A549 (cell line): ENCODE results near the gene WDFY2. TPM values are rescaled to one million over a fixed set of nuclear protein-coding genes. Genes with fewer than 3 reads are reported as not detected.

Experiments used
- BHLHE40 ChIP-seq: IDR thresholded peaks from 2 replicates; pipeline ENCODE4 v1.6.1; 2012; ENCODE audit warnings: low read depth, low read length, inconsistent platforms
- CBX8 ChIP-seq: fragments of 200-600 bp; sonication (generic); IDR thresholded peaks from 2 replicates; pipeline ENCODE4 v1.6.1; 2016
- CHD2 ChIP-seq: fragments of 150-350 bp; IDR thresholded peaks from 2 replicates; pipeline ENCODE4 v1.6.1; 2014; ENCODE audit warnings: low read length; ENCODE audit not compliant: partially characterized antibody
- EP300 ChIP-seq, 2 experiments: fragments of >200 bp; sonication (Bioruptor Twin); formaldehyde crosslinking; IDR thresholded peaks; 2 replicates in 1 of 2; 3 replicates in 1 of 2; pipeline ENCODE4 v1.6.1; 2016 to 2017
- FOSL2 ChIP-seq, 2 experiments: fragments of 450-650 bp in 1 of 2; fragments of >200 bp in 1 of 2; sonication (Bioruptor Twin) in 1 of 2; formaldehyde crosslinking; IDR thresholded peaks; 2 replicates each; pipeline versions ENCODE4 v1.5.0 to v1.6.1; 2016 to 2020; ENCODE audit warnings: mild to moderate bottlenecking in 1 of 2, moderate library complexity in 1 of 2
- GATA3 ChIP-seq: IDR thresholded peaks from 2 replicates; pipeline ENCODE4 v1.6.1; 2012; ENCODE audit warnings: borderline replicate concordance
- JUN ChIP-seq, 2 experiments: fragments of >200 bp; sonication (Bioruptor Twin); formaldehyde crosslinking; IDR thresholded peaks; 2 replicates in 1 of 2; 3 replicates in 1 of 2; pipeline ENCODE4 v1.6.1; 2016 to 2017
- KDM1A ChIP-seq: fragments of 200-600 bp; sonication (generic); IDR thresholded peaks from 2 replicates; pipeline ENCODE4 v1.6.1; 2016; ENCODE audit warnings: low read depth, mild to moderate bottlenecking
- KDM5A ChIP-seq: fragments of 200-600 bp; sonication (generic); IDR thresholded peaks from 2 replicates; pipeline ENCODE4 v1.6.1; 2016; ENCODE audit warnings: antibody characterized with exemption, mild to moderate bottlenecking
- MAFK ChIP-seq: fragments of 450-650 bp; IDR thresholded peaks from 2 replicates; pipeline ENCODE4 v1.6.1; 2014; ENCODE audit not compliant: partially characterized antibody
- NPAS2 ChIP-seq: fragments of 250-450 bp; sonication (Bioruptor Pico); IDR thresholded peaks from 2 replicates; pipeline ENCODE4 v1.8.0; 2022; ENCODE audit warnings: mild to moderate bottlenecking, moderate library complexity, borderline replicate concordance
- PHF8 ChIP-seq: fragments of 200-600 bp; sonication (generic); IDR thresholded peaks from 2 replicates; pipeline ENCODE4 v1.6.1; 2016; ENCODE audit warnings: low read depth, mild to moderate bottlenecking, antibody characterized with exemption, moderate library complexity, borderline replicate concordance
- POLR2A ChIP-seq: IDR thresholded peaks from 2 replicates; pipeline ENCODE4 v1.6.1; 2012; ENCODE audit warnings: mild to moderate bottlenecking, low read length
- POLR2AphosphoS2 ChIP-seq: conservative IDR thresholded peaks from 2 replicates; pipeline ENCODE4 v1.6.1; 2012; ENCODE audit warnings: low read length, improper control_type of control experiment, inconsistent platforms
- RAD21 ChIP-seq, 2 experiments: fragments of >200 bp in 1 of 2; sonication (Bioruptor Twin) in 1 of 2; formaldehyde crosslinking in 1 of 2; IDR thresholded peaks in 1 of 2; conservative IDR thresholded peaks in 1 of 2; 2 replicates in 1 of 2; 3 replicates in 1 of 2; pipeline ENCODE4 v1.6.1; 2012 to 2018; ENCODE audit warnings: inconsistent platforms in 1 of 2
- SREBF2 ChIP-seq: fragments of 450-650 bp; IDR thresholded peaks from 2 replicates; pipeline ENCODE4 v1.6.1; 2014; ENCODE audit warnings: mild to moderate bottlenecking, moderate library complexity
- TFCP2L1 ChIP-seq: fragments of 250-450 bp; sonication (Bioruptor Pico); IDR thresholded peaks from 2 replicates; pipeline ENCODE4 v1.5.0; 2021; ENCODE audit warnings: mild to moderate bottlenecking
- polyA plus RNA-seq, 4 experiments: library from polyadenylated mRNA; depleted of rRNA in 3 of 4; stranded (reverse); fragments of >200 nt; fragmentation: RNase III in 1 of 4; extraction: RNeasy Plus Mini Kit Qiagen cat#74134 plus additional on column Dnase treatment in 1 of 4; gene quantifications; 2 replicates in 3 of 4; 3 replicates in 1 of 4; pipeline ENCODE4 v1.2.3, GENCODE V29; 2011 to 2017
- TF ChIP-seq, protein P1 (sequence below): fragments of 200-600 bp; sonication (generic); IDR thresholded peaks from 2 replicates; pipeline ENCODE4 v1.6.1; 2016; ENCODE audit warnings: antibody characterized with exemption, mild to moderate bottlenecking, moderate library complexity
- TF ChIP-seq, protein P2 (sequence below): fragments of >200 bp; sonication (Bioruptor Twin); formaldehyde crosslinking; IDR thresholded peaks from 3 replicates; pipeline ENCODE4 v1.6.1; 2016
- TF ChIP-seq, protein P3 (sequence below): fragments of 150-350 bp; IDR thresholded peaks from 2 replicates; pipeline ENCODE4 v1.6.1; 2014; ENCODE audit warnings: low read depth, mild to moderate bottlenecking, low read length
- TF ChIP-seq, protein P4 (sequence below): IDR thresholded peaks from 2 replicates; pipeline ENCODE4 v1.6.1; 2012; ENCODE audit warnings: low read depth, borderline replicate concordance
- TF ChIP-seq, protein P5 (sequence below): fragments of 450-650 bp; IDR thresholded peaks from 2 replicates; pipeline ENCODE4 v1.6.1; 2014; ENCODE audit warnings: antibody characterized with exemption
- TF ChIP-seq, protein P6 (sequence below): IDR thresholded peaks from 2 replicates; pipeline ENCODE4 v1.6.1; 2012

WDFY2 gene
- polyA plus RNA-seq, 2 of the 4 experiments (the other 2 are of a cell fraction) = 5.2 to 8.5 TPM

DNA sequence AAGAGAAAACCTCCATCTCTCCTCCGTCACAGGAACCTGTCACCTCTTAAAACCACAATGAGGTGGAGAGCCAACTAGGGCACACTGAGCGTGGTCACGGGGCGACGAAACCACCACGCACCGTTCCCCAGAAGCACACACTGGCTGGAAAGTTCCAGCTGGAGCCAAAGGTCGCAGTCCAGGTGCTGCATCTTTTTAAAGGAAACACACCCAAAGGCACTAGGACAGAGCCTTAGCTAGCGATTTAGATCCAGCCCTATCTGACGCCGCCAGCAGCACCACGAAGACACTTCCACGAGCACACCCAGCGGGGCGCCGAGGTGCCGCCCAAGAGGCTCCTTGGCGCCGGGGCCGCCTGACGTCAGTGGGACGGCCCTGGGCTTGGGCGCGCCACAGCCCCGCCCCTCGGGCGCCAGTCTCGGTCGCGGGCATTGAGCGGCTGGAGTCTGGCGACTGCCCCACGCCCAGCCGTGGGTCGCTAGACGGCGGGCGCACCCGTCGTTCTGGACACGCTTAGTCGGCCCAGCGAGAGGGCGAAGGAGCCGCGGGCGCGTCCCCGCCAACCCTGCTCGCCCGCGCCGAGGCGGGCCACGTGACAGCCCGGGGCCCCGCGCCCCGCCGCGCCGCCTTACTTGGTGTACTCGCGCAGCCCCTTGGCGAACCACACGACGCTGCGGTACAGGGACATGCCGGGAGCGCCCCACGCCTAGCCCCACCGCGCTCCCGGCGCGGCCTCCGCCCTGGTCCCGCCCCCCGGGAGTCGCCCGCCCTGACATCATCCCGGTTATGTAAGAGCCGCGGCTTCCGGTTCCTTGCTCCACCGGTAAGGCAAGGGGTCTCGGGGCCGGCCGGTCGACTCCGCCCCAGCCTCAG lies 219.4 kb downstream of the WDFY2 start, which contains the start of gene DHRS12 (continued):
- TF ChIP-seq, protein P1, sequence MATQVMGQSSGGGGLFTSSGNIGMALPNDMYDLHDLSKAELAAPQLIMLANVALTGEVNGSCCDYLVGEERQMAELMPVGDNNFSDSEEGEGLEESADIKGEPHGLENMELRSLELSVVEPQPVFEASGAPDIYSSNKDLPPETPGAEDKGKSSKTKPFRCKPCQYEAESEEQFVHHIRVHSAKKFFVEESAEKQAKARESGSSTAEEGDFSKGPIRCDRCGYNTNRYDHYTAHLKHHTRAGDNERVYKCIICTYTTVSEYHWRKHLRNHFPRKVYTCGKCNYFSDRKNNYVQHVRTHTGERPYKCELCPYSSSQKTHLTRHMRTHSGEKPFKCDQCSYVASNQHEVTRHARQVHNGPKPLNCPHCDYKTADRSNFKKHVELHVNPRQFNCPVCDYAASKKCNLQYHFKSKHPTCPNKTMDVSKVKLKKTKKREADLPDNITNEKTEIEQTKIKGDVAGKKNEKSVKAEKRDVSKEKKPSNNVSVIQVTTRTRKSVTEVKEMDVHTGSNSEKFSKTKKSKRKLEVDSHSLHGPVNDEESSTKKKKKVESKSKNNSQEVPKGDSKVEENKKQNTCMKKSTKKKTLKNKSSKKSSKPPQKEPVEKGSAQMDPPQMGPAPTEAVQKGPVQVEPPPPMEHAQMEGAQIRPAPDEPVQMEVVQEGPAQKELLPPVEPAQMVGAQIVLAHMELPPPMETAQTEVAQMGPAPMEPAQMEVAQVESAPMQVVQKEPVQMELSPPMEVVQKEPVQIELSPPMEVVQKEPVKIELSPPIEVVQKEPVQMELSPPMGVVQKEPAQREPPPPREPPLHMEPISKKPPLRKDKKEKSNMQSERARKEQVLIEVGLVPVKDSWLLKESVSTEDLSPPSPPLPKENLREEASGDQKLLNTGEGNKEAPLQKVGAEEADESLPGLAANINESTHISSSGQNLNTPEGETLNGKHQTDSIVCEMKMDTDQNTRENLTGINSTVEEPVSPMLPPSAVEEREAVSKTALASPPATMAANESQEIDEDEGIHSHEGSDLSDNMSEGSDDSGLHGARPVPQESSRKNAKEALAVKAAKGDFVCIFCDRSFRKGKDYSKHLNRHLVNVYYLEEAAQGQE = no peak; the same call in 1 of the 2 replicates
- TF ChIP-seq, protein P2, sequence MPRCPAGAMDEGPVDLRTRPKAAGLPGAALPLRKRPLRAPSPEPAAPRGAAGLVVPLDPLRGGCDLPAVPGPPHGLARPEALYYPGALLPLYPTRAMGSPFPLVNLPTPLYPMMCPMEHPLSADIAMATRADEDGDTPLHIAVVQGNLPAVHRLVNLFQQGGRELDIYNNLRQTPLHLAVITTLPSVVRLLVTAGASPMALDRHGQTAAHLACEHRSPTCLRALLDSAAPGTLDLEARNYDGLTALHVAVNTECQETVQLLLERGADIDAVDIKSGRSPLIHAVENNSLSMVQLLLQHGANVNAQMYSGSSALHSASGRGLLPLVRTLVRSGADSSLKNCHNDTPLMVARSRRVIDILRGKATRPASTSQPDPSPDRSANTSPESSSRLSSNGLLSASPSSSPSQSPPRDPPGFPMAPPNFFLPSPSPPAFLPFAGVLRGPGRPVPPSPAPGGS = peak; percentile 65; the same call in 1 of the 3 replicates
- TF ChIP-seq, protein P3, sequence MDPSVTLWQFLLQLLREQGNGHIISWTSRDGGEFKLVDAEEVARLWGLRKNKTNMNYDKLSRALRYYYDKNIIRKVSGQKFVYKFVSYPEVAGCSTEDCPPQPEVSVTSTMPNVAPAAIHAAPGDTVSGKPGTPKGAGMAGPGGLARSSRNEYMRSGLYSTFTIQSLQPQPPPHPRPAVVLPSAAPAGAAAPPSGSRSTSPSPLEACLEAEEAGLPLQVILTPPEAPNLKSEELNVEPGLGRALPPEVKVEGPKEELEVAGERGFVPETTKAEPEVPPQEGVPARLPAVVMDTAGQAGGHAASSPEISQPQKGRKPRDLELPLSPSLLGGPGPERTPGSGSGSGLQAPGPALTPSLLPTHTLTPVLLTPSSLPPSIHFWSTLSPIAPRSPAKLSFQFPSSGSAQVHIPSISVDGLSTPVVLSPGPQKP = no peak
- TF ChIP-seq SREBF2 = no peak
- TF ChIP-seq MAFK = no peak
- 0 out of 2 replicates have a peak, but pooled peaks have one; percentile 4 for TF ChIP-seq GATA3
- no peak for TF ChIP-seq FOSL2 (IDR thresholded peaks at IDR 0.05)
- no peak for TF ChIP-seq FOSL2 (CRISPR knock-in tag; IDR thresholded peaks at IDR 0.05)
- no peak for TF ChIP-seq KDM5A
- TF ChIP-seq, protein P4, sequence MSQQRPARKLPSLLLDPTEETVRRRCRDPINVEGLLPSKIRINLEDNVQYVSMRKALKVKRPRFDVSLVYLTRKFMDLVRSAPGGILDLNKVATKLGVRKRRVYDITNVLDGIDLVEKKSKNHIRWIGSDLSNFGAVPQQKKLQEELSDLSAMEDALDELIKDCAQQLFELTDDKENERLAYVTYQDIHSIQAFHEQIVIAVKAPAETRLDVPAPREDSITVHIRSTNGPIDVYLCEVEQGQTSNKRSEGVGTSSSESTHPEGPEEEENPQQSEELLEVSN = peak; percentile 93
- peak; percentile 60 for TF ChIP-seq POLR2A
- no peak for TF ChIP-seq CHD2
- no peak for TF ChIP-seq CBX8
- TF ChIP-seq RAD21 (conservative IDR thresholded peaks at IDR 0.05 in 1 of 2, IDR thresholded peaks at IDR 0.05 in 1 of 2) = no peak
- TF ChIP-seq, protein P5, sequence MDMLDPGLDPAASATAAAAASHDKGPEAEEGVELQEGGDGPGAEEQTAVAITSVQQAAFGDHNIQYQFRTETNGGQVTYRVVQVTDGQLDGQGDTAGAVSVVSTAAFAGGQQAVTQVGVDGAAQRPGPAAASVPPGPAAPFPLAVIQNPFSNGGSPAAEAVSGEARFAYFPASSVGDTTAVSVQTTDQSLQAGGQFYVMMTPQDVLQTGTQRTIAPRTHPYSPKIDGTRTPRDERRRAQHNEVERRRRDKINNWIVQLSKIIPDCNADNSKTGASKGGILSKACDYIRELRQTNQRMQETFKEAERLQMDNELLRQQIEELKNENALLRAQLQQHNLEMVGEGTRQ = no peak
- TF ChIP-seq KDM1A = no peak
- TF ChIP-seq JUN (IDR thresholded peaks at IDR 0.05) = peak in 1 of 2 experiments; percentile 75; a peak in 2 of 5 replicates
- TF ChIP-seq EP300 (IDR thresholded peaks at IDR 0.05) = no peak
- peak; percentile 63; the same call in 1 of the 2 replicates for TF ChIP-seq PHF8
- no peak for TF ChIP-seq NPAS2 (CRISPR knock-in tag)
- TF ChIP-seq TFCP2L1 (CRISPR knock-in tag) = no peak
- no peak for TF ChIP-seq POLR2AphosphoS2
- no peak for TF ChIP-seq BHLHE40
- TF ChIP-seq, protein P6, sequence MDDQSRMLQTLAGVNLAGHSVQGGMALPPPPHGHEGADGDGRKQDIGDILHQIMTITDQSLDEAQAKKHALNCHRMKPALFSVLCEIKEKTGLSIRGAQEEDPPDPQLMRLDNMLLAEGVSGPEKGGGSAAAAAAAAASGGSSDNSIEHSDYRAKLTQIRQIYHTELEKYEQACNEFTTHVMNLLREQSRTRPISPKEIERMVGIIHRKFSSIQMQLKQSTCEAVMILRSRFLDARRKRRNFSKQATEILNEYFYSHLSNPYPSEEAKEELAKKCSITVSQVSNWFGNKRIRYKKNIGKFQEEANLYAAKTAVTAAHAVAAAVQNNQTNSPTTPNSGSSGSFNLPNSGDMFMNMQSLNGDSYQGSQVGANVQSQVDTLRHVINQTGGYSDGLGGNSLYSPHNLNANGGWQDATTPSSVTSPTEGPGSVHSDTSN = no peak
